Right lobe of liver (tissue), 4 donors: ENCODE data around the gene PPM1A.

Source experiments
- CTCF ChIP-seq, 4 donors: fragments of 200-600 bp in 3 of 4; fragments of 450-650 bp in 1 of 4; IDR thresholded peaks; one replicate each; pipeline versions ENCODE4 v1.5.1 to v1.8.0; 2016 to 2022; ENCODE audit warnings: antibody characterized with exemption in 4 of 4, mild to moderate bottlenecking in 2 of 4
- POLR2A ChIP-seq: fragments of 450-650 bp; IDR thresholded peaks from one replicate; pipeline ENCODE4 v1.6.1; 2017; ENCODE audit warnings: antibody characterized with exemption, mild to moderate bottlenecking
- donor health status: DM: no; HTN: no; CAD: no.
- donor health status: DM: no; HTN: no; CAD: no.
- donor health status: DM: no; HTN: yes; CAD: no.

- TF ChIP-seq CTCF (IDR thresholded peaks at IDR 0.05) (no peak), POLR2A (no peak)
These were observed 49.7 kb upstream of the PPM1A start for GRCh38 chr14:60199321-60199720.
